Neural cell (in vitro differentiated cells): ENCODE results near the gene CTSL. TPM values are rescaled to one million over a fixed set of nuclear protein-coding genes. Genes with fewer than 3 reads are reported as not detected.
"Not testable (repeated sequence)": the region's sequence is repeated elsewhere in the genome, so short reads cannot be mapped to it uniquely, and the experiment has no call there.

Experiments
- H2AFZ ChIP-seq: fragments of 200-600, 300-800 bp; sonication (generic), shearing (Covaris generic); 2 replicates; pipeline ENCODE4 v1.6.0; 2014; ENCODE audit warnings: low read depth, mild to moderate bottlenecking, antibody characterized with exemption, low read length, moderate library complexity
- H3F3A ChIP-seq: fragments of 200-600 bp; shearing (Covaris generic); 2 replicates; pipeline ENCODE4 v1.6.1; 2016; ENCODE audit warnings: mild to moderate bottlenecking, moderate library complexity, mixed read lengths, antibody characterized with exemption, low read length; ENCODE audit not compliant: insufficient read depth, poor library complexity, severe bottlenecking
- H3K27ac ChIP-seq: fragments of 200-600, 300-800 bp; sonication (generic), shearing (Covaris generic); 2 replicates; pipeline ENCODE4 v1.5.1; 2014; ENCODE audit warnings: mild to moderate bottlenecking, low read length, moderate library complexity
- H3K27me3 ChIP-seq: fragments of 300-800, 200-600 bp; sonication (generic), shearing (Covaris generic); 2 replicates; pipeline ENCODE4 v1.6.0; 2014; ENCODE audit warnings: mild to moderate bottlenecking, low read depth, low read length, moderate library complexity; ENCODE audit not compliant: insufficient read depth
- H3K36me3 ChIP-seq: fragments of 300-800, 200-600 bp; sonication (generic), shearing (Covaris generic); 2 replicates; pipeline ENCODE4 v1.5.1; 2014; ENCODE audit warnings: mild to moderate bottlenecking, antibody characterized with exemption, low read length, moderate library complexity; ENCODE audit not compliant: insufficient read depth
- H3K4me2 ChIP-seq: fragments of 300-800, 200-600 bp; sonication (generic), shearing (Covaris generic); 2 replicates; pipeline ENCODE4 v1.6.0; 2014; ENCODE audit warnings: mild to moderate bottlenecking, low read length
- H3K4me3 ChIP-seq: fragments of 300-800, 200-600 bp; sonication (generic), shearing (Covaris generic); 2 replicates; pipeline ENCODE4 v1.5.1; 2014; ENCODE audit warnings: mild to moderate bottlenecking, low read length, moderate library complexity
- H3K79me2 ChIP-seq: fragments of 200-600 bp; shearing (Covaris generic); replicated peaks from 2 replicates; pipeline ENCODE4 v1.6.0; 2014; ENCODE audit warnings: mild to moderate bottlenecking, low read length, moderate library complexity; ENCODE audit not compliant: insufficient read depth
- H3K9ac ChIP-seq: fragments of 300-800, 200-600 bp; sonication (generic), shearing (Covaris generic); 2 replicates; pipeline ENCODE4 v1.6.1; 2016; ENCODE audit warnings: mild to moderate bottlenecking, low read length, mixed read lengths
- H3K9me2 ChIP-seq: fragments of 200-600 bp; shearing (Covaris generic); 2 replicates; pipeline ENCODE4 v1.6.1; 2016; ENCODE audit warnings: mild to moderate bottlenecking, low read length, mixed read lengths; ENCODE audit not compliant: insufficient read depth
- H3K9me3 ChIP-seq: fragments of 200-600, 300-800 bp; sonication (generic), shearing (Covaris generic); 2 replicates; pipeline ENCODE4 v1.6.1; 2016; ENCODE audit warnings: mild to moderate bottlenecking, mixed run types, low read length, moderate library complexity, mixed read lengths
- H4K20me1 ChIP-seq: fragments of 200-600 bp; shearing (Covaris generic); 2 replicates; pipeline ENCODE4 v1.6.1; 2016; ENCODE audit warnings: mild to moderate bottlenecking, mixed run types; ENCODE audit not compliant: insufficient read depth
- EP300 ChIP-seq: fragments of 450-650 bp; conservative IDR thresholded peaks from 2 replicates; pipeline ENCODE4 v1.6.1; 2014; ENCODE audit warnings: antibody characterized with exemption, mild to moderate bottlenecking, moderate library complexity; ENCODE audit not compliant: poor library complexity, severe bottlenecking
- EZH2 ChIP-seq: fragments of 200-600, 300-800 bp; shearing (Covaris generic), sonication (generic); IDR thresholded peaks from 2 replicates; pipeline ENCODE4 v1.6.1; 2014; ENCODE audit warnings: antibody characterized with exemption, low read length, borderline replicate concordance, mild to moderate bottlenecking; ENCODE audit not compliant: insufficient read depth, poor library complexity, severe bottlenecking
- MXI1 ChIP-seq: fragments of 450-650 bp; conservative IDR thresholded peaks from 2 replicates; pipeline ENCODE4 v1.6.1; 2014; ENCODE audit warnings: antibody characterized with exemption, mild to moderate bottlenecking; ENCODE audit not compliant: poor library complexity, severe bottlenecking
- POLR2AphosphoS5 ChIP-seq: IDR thresholded peaks from 2 replicates; pipeline ENCODE4 v1.6.1; 2012
- RAD21 ChIP-seq: fragments of 450-650 bp; conservative IDR thresholded peaks from 2 replicates; pipeline ENCODE4 v1.6.1; 2014; ENCODE audit warnings: antibody characterized with exemption, mild to moderate bottlenecking, moderate library complexity
- SMC3 ChIP-seq: fragments of 450-650 bp; conservative IDR thresholded peaks from 2 replicates; pipeline ENCODE4 v1.6.1; 2014; ENCODE audit warnings: antibody characterized with exemption, mild to moderate bottlenecking, moderate library complexity; ENCODE audit not compliant: poor library complexity
- TAF1 ChIP-seq: IDR thresholded peaks from 2 replicates; pipeline ENCODE4 v1.6.1; 2012; ENCODE audit warnings: low read depth
- polyA plus RNA-seq: library from polyadenylated mRNA; depleted of rRNA; stranded (reverse); fragments of >200 nt; gene quantifications from 2 replicates; pipeline ENCODE4 v1.2.3, GENCODE V29; 2014
- TF ChIP-seq, protein P1 (sequence below): fragments of 450-650 bp; IDR thresholded peaks from 2 replicates; pipeline ENCODE4 v1.5.1; 2014; ENCODE audit warnings: antibody characterized with exemption, mild to moderate bottlenecking, moderate library complexity; ENCODE audit not compliant: poor library complexity, severe bottlenecking
- TF ChIP-seq, protein P2 (sequence below): IDR thresholded peaks from 2 replicates; pipeline ENCODE4 v1.6.1; 2012; ENCODE audit warnings: borderline replicate concordance

CTSL gene
- polyA plus RNA-seq, 1 donor from 2014 or later, result 53.5 TPM

DNA sequence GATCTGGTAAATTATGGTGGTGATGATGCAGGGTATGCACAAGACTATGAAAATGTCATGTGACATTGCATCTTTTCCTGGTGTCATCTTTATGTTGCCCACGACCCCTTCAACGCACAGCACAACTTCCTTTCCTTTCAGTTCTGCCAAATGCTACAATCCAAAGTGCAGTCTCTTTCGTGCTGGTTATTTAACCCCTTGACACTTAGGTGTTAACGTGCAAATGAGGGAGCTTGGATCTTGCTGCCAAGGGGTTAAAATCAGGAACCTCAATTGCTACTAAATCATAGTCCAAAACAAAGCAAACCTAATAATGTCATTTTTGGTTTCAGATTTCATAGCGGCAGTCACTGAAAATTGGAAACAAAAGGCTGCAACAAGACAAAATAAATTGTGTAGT lies 16.0 kb downstream of the CTSL start:
- H3K27ac ChIP-seq, result no peak overlapping the region
- H3K27me3 ChIP-seq, result no peaks in the 10 kb centered on the region
- no peaks in the 10 kb centered on the region for H4K20me1 ChIP-seq
- H3K9me2 ChIP-seq, result no peaks in the 10 kb centered on the region
- no peak overlapping the region for H2AFZ ChIP-seq
- no peaks in the 10 kb centered on the region for H3K36me3 ChIP-seq
- no peaks in the 10 kb centered on the region for H3K79me2 ChIP-seq
- no peak for TF ChIP-seq EZH2
- TF ChIP-seq EP300, result no peak
- TF ChIP-seq, protein P1, sequence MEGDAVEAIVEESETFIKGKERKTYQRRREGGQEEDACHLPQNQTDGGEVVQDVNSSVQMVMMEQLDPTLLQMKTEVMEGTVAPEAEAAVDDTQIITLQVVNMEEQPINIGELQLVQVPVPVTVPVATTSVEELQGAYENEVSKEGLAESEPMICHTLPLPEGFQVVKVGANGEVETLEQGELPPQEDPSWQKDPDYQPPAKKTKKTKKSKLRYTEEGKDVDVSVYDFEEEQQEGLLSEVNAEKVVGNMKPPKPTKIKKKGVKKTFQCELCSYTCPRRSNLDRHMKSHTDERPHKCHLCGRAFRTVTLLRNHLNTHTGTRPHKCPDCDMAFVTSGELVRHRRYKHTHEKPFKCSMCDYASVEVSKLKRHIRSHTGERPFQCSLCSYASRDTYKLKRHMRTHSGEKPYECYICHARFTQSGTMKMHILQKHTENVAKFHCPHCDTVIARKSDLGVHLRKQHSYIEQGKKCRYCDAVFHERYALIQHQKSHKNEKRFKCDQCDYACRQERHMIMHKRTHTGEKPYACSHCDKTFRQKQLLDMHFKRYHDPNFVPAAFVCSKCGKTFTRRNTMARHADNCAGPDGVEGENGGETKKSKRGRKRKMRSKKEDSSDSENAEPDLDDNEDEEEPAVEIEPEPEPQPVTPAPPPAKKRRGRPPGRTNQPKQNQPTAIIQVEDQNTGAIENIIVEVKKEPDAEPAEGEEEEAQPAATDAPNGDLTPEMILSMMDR, result no peak
- no peak for TF ChIP-seq SMC3
- TF ChIP-seq MXI1, result no peak
- H3K4me3 ChIP-seq, result no peak overlapping the region
- no peak overlapping the region for H3K9ac ChIP-seq
- H3F3A ChIP-seq, result no peaks in the 10 kb centered on the region
- no peaks in the 10 kb centered on the region for H3K9me3 ChIP-seq
- H3K4me2 ChIP-seq, result no peak overlapping the region

DNA sequence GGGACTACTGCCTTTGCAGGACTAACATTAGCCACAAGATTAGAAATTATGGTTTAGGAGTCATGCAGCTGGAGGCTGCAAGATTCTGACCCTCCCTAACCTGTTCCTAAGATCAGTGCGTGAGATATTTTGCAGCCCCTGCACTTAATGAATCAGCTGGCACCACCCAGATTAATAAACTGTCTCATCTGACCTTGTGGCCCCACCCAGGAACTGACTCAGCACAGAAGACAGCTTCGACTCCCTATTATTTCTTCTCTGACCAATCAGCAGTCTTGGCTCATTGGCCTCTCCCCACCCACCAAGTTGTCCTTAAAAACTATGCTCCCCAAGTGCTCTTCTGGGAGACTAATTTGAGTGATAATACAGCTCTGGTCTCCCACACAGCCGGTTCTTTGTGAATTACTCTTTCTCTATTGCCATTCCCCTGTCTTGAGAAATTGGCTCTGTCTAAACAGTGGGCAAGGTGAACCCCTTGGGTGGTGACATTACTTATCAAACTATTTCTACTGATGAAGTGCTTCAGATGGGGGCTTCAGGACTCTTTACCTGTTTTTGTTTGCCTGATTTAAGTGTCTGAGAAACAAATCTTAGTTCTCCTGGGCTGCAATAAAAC lies 17.0 kb downstream of the CTSL start:
- H3K9me3 ChIP-seq, result no peaks in the 10 kb centered on the region
- H3K79me2 ChIP-seq, result no peaks in the 10 kb centered on the region
- H2AFZ ChIP-seq, result no peak overlapping the region
- no peaks in the 10 kb centered on the region for H3K9me2 ChIP-seq
- no peaks in the 10 kb centered on the region for H4K20me1 ChIP-seq
- no peak overlapping the region for H3K9ac ChIP-seq
- no peak overlapping the region for H3K4me2 ChIP-seq
- H3F3A ChIP-seq, result no peaks in the 10 kb centered on the region
- no peak overlapping the region for H3K27ac ChIP-seq
- no peaks in the 10 kb centered on the region for H3K27me3 ChIP-seq
- no peak for TF ChIP-seq EZH2
- TF ChIP-seq, protein P1, result no peak
- TF ChIP-seq, protein P2, sequence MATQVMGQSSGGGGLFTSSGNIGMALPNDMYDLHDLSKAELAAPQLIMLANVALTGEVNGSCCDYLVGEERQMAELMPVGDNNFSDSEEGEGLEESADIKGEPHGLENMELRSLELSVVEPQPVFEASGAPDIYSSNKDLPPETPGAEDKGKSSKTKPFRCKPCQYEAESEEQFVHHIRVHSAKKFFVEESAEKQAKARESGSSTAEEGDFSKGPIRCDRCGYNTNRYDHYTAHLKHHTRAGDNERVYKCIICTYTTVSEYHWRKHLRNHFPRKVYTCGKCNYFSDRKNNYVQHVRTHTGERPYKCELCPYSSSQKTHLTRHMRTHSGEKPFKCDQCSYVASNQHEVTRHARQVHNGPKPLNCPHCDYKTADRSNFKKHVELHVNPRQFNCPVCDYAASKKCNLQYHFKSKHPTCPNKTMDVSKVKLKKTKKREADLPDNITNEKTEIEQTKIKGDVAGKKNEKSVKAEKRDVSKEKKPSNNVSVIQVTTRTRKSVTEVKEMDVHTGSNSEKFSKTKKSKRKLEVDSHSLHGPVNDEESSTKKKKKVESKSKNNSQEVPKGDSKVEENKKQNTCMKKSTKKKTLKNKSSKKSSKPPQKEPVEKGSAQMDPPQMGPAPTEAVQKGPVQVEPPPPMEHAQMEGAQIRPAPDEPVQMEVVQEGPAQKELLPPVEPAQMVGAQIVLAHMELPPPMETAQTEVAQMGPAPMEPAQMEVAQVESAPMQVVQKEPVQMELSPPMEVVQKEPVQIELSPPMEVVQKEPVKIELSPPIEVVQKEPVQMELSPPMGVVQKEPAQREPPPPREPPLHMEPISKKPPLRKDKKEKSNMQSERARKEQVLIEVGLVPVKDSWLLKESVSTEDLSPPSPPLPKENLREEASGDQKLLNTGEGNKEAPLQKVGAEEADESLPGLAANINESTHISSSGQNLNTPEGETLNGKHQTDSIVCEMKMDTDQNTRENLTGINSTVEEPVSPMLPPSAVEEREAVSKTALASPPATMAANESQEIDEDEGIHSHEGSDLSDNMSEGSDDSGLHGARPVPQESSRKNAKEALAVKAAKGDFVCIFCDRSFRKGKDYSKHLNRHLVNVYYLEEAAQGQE, result no peak
- no peak for TF ChIP-seq MXI1
- no peak for TF ChIP-seq EP300
- TF ChIP-seq RAD21, result no peak
- TF ChIP-seq POLR2AphosphoS5, result no peak
- TF ChIP-seq TAF1, result no peak
- TF ChIP-seq SMC3, result no peak
- H3K4me3 ChIP-seq, result no peak overlapping the region
- H3K36me3 ChIP-seq, result no peaks in the 10 kb centered on the region

DNA sequence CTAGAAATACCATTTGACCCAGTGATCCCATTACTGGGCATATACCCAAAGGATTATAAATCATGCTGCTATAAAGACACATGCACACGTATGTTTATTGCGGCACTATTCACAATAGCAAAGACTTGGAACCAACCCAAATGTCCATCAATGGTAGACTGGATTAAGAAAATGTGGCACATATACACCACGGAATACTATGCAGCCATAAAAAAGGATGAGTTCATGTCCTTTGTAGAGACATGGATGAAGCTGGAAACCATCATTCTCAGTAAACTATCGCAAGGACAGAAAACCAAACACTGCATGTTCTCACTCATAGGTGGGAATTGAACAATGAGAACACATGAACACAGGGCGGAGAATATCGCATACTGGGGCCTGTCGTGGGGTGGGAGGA lies 18.3 kb downstream of the CTSL start:
- H3K79me2 ChIP-seq, H3F3A ChIP-seq, H3K9me3 ChIP-seq, H3K9ac ChIP-seq, H3K36me3 ChIP-seq, H3K27ac ChIP-seq, H2AFZ ChIP-seq, H3K27me3 ChIP-seq, H4K20me1 ChIP-seq, H3K4me2 ChIP-seq, H3K4me3 ChIP-seq, H3K9me2 ChIP-seq: not testable (repeated sequence)
